Measurements from ENCODE around the gene GRID1.
"Not testable (repeated sequence)": the region's sequence is repeated elsewhere in the genome, so short reads cannot be mapped to it uniquely, and the experiment has no call there.

The GRID1 gene

GRCh38 chr10:86194684-86195083 lies 171.9 kb downstream of the GRID1 start:
- no peak for DNase-seq (ENCODE audit: low read depth in 4 of 4, low spot score in 1 of 4)

- no peak for DNase-seq (ENCODE audit: low read depth in 4 of 4, low spot score in 1 of 4)
Observed at GRCh38 chr10:86193841-86194240, 172.8 kb downstream of the GRID1 start.

GRCh38 chr10:86192691-86193090 lies 173.9 kb downstream of the GRID1 start:
- no peak for DNase-seq (ENCODE audit: low read depth in 4 of 4, low spot score in 1 of 4)

- no peak for DNase-seq (ENCODE audit: low read depth in 4 of 4, low spot score in 1 of 4)
Observed at GRCh38 chr10:86192147-86192546, 174.4 kb downstream of the GRID1 start.

GRCh38 chr10:86191686-86192085 lies 174.9 kb downstream of the GRID1 start:
- no peak for DNase-seq (ENCODE audit: low read depth in 4 of 4, low spot score in 1 of 4)

- DNase-seq (ENCODE audit: low read depth in 4 of 4, low spot score in 1 of 4) = no peak
Observed at GRCh38 chr10:86191166-86191565, 175.4 kb downstream of the GRID1 start.

GRCh38 chr10:86190291-86190690 lies 176.3 kb downstream of the GRID1 start:
- no peak for DNase-seq (ENCODE audit: low read depth in 4 of 4, low spot score in 1 of 4)

- no peak for DNase-seq (ENCODE audit: low read depth in 4 of 4, low spot score in 1 of 4)
Observed at GRCh38 chr10:86189891-86190290, 176.7 kb downstream of the GRID1 start.

- DNase-seq (ENCODE audit: low read depth in 4 of 4, low spot score in 1 of 4) = no peak
Observed at GRCh38 chr10:86188796-86189558, 177.6 kb downstream of the GRID1 start.

GRCh38 chr10:86188326-86188725 lies 178.3 kb downstream of the GRID1 start:
- no peak for DNase-seq (ENCODE audit: low read depth in 4 of 4, low spot score in 1 of 4)

- DNase-seq (ENCODE audit: low read depth in 4 of 4, low spot score in 1 of 4) = no peak
Observed at GRCh38 chr10:86187499-86188239, 178.9 kb downstream of the GRID1 start.

- no peak for DNase-seq (ENCODE audit: low read depth in 4 of 4, low spot score in 1 of 4)
Observed at GRCh38 chr10:86186633-86187032, 180.0 kb downstream of the GRID1 start.

- no peak for DNase-seq (ENCODE audit: low read depth in 4 of 4, low spot score in 1 of 4)
Observed at GRCh38 chr10:86182595-86182994, 184.0 kb downstream of the GRID1 start.

- no peak for DNase-seq (ENCODE audit: low read depth in 4 of 4, low spot score in 1 of 4)
Observed at GRCh38 chr10:86182150-86182549, 184.4 kb downstream of the GRID1 start.

GRCh38 chr10:86180861-86181260 lies 185.7 kb downstream of the GRID1 start:
- DNase-seq (ENCODE audit: low read depth in 4 of 4, low spot score in 1 of 4) = no peak

- no peak for DNase-seq (ENCODE audit: low read depth in 4 of 4, low spot score in 1 of 4)
Observed at GRCh38 chr10:86179961-86180360, 186.6 kb downstream of the GRID1 start.

- DNase-seq (ENCODE audit: low read depth in 4 of 4, low spot score in 1 of 4) = no peak
Observed at GRCh38 chr10:86179153-86179524, 187.5 kb downstream of the GRID1 start.

GRCh38 chr10:86178401-86179152 lies 188.0 kb downstream of the GRID1 start:
- DNase-seq (ENCODE audit: low read depth in 4 of 4, low spot score in 1 of 4) = no peak

- no peak for DNase-seq (ENCODE audit: low read depth in 4 of 4, low spot score in 1 of 4)
Observed at GRCh38 chr10:86177537-86178155, 188.9 kb downstream of the GRID1 start.

GRCh38 chr10:86176850-86177536 lies 189.6 kb downstream of the GRID1 start:
- no peak for DNase-seq (ENCODE audit: low read depth in 4 of 4, low spot score in 1 of 4)

- DNase-seq (ENCODE audit: low read depth in 4 of 4, low spot score in 1 of 4) = not testable (repeated sequence)
Observed at GRCh38 chr10:86175476-86175875, 191.1 kb downstream of the GRID1 start.

Measured in stimulated activated CD4-positive, alpha-beta T cell treated with anti-CD3 and anti-CD28 coated beads, Interleukin-1b, Interleukin-23, amount 100 ng/mL, for 24 hours (primary cell).